Neural progenitor cell (in vitro differentiated cells): Measurements from ENCODE around the gene FAM210B.

Experiments used
- EZH2 ChIP-seq: fragments of 200-600 bp; sonication (generic); IDR thresholded peaks from 2 replicates; pipeline ENCODE4 v1.6.1; 2017; ENCODE audit warnings: antibody characterized with exemption, mild to moderate bottlenecking, moderate library complexity
- EZH2phosphoT487 ChIP-seq: fragments of 200-600 bp; sonication (generic); IDR thresholded peaks from 2 replicates; pipeline ENCODE4 v1.6.1; 2017; ENCODE audit warnings: antibody characterized with exemption
- TF ChIP-seq, protein P1 (sequence below): fragments of 200-600 bp; sonication (generic); IDR thresholded peaks from 2 replicates; pipeline ENCODE4 v1.5.1; 2017; ENCODE audit warnings: antibody characterized with exemption, mild to moderate bottlenecking

DNA sequence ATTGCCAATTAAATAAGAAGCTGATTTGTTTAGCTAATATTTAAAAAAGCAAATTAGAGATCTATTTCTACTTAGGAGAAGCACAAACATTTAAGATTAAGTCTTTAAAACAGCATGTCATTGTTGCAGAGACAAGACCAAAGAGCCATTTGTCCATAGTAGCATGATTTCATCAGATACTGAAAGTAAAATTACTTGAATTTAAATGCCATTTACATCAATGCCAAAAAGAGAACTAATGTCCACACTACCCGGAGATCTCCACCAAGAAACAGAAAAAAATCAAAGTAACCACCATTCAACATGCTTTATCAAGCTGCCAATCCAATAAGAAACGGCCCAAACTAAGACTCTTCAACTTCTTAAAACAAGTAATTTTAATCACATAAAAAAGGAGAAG lies 17.6 kb downstream of the FAM210B start:
- TF ChIP-seq, protein P1, sequence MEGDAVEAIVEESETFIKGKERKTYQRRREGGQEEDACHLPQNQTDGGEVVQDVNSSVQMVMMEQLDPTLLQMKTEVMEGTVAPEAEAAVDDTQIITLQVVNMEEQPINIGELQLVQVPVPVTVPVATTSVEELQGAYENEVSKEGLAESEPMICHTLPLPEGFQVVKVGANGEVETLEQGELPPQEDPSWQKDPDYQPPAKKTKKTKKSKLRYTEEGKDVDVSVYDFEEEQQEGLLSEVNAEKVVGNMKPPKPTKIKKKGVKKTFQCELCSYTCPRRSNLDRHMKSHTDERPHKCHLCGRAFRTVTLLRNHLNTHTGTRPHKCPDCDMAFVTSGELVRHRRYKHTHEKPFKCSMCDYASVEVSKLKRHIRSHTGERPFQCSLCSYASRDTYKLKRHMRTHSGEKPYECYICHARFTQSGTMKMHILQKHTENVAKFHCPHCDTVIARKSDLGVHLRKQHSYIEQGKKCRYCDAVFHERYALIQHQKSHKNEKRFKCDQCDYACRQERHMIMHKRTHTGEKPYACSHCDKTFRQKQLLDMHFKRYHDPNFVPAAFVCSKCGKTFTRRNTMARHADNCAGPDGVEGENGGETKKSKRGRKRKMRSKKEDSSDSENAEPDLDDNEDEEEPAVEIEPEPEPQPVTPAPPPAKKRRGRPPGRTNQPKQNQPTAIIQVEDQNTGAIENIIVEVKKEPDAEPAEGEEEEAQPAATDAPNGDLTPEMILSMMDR: no peak
- TF ChIP-seq EZH2phosphoT487 (no peak), EZH2 (no peak)
